IMR-90 (cell line): Measurements from ENCODE around the gene MADCAM1. TPM values are rescaled to one million over a fixed set of nuclear protein-coding genes. Genes with fewer than 3 reads are reported as not detected.

Source experiments
- ATAC-seq: fragments of 200-7000 bp; cut with Tn5 transposase; 2 replicates; pipeline ENCODE4 v1.9.1; 2020; ENCODE audit warnings: low read depth, mild to moderate bottlenecking, moderate library complexity
- BruUV-seq: library from RNA; stranded (reverse); fragments of 400-500 nt; replicated peaks from 2 replicates; lab custom pipeline; 2021; lab: Mats Ljungman, UMichigan
- CTCF ChIA-PET: fragments of 300-600 bp; formaldehyde crosslinking; extraction: SDS; loops from one replicate; lab custom pipeline; 2021; ENCODE audit warnings: antibody characterized with exemption; lab: Yijun Ruan, JAX
- POLR2A ChIA-PET: fragments of 300-600 bp; sonication (Branson Sonifier 250); formaldehyde crosslinking; loops from one replicate; lab custom pipeline; 2022; ENCODE audit warnings: antibody characterized with exemption; ENCODE audit not compliant: unreplicated experiment; lab: Charles Lee
- DNase-seq: peaks from one replicate; pipeline ENCODE4 v3.0.0; 2013
- H2AFZ ChIP-seq: replicated peaks from 2 replicates; pipeline ENCODE3; 2013; ENCODE audit warnings: low read length, mild to moderate bottlenecking; ENCODE audit not compliant: poor library complexity
- H2AK5ac ChIP-seq: 2 replicates; pipeline ENCODE4 v1.6.1; 2013; ENCODE audit warnings: low read depth, low read length, inconsistent platforms
- H2AK9ac ChIP-seq: replicated peaks from 2 replicates; pipeline ENCODE3; 2013; ENCODE audit warnings: mild to moderate bottlenecking, low read depth, low read length, moderate library complexity; ENCODE audit not compliant: poor library complexity
- H2BK120ac ChIP-seq: 2 replicates; pipeline ENCODE4 v1.6.1; 2013; ENCODE audit warnings: low read depth, low read length, inconsistent platforms
- H2BK15ac ChIP-seq: 3 replicates; pipeline ENCODE4 v1.6.1; 2013; ENCODE audit warnings: low read depth, low read length, inconsistent platforms
- H2BK20ac ChIP-seq: 2 replicates; pipeline ENCODE4 v1.6.1; 2013; ENCODE audit warnings: low read depth, mild to moderate bottlenecking, inconsistent platforms, low read length, moderate library complexity
- H2BK5ac ChIP-seq: 2 replicates; pipeline ENCODE4 v1.6.1; 2013; ENCODE audit warnings: mild to moderate bottlenecking, low read depth, low read length, inconsistent platforms; ENCODE audit not compliant: poor library complexity, severe bottlenecking
- H3K14ac ChIP-seq: replicated peaks from 2 replicates; pipeline ENCODE4 v1.6.1; 2013; ENCODE audit warnings: low read depth, low read length, inconsistent platforms
- H3K18ac ChIP-seq: 2 replicates; pipeline ENCODE4 v1.6.1; 2013; ENCODE audit warnings: low read depth, low read length, control low read depth
- H3K23ac ChIP-seq: 2 replicates; pipeline ENCODE4 v1.6.1; 2013; ENCODE audit warnings: low read depth, low read length, inconsistent platforms
- H3K27ac ChIP-seq: 2 replicates; pipeline ENCODE4 v1.5.1; 2013; ENCODE audit warnings: mild to moderate bottlenecking, control low read depth, low read length; ENCODE audit not compliant: insufficient read depth
- H3K27me3 ChIP-seq: 2 replicates; pipeline ENCODE4 v1.6.1; 2013; ENCODE audit warnings: low read length; ENCODE audit not compliant: control insufficient read depth, insufficient read depth
- H3K36me3 ChIP-seq: 2 replicates; pipeline ENCODE4 v1.6.1; 2013; ENCODE audit warnings: low read length, mixed read lengths; ENCODE audit not compliant: control insufficient read depth, insufficient read depth
- H3K4ac ChIP-seq: 2 replicates; pipeline ENCODE4 v1.6.1; 2013; ENCODE audit warnings: low read depth, low read length, inconsistent platforms
- H3K4me1 ChIP-seq: 2 replicates; pipeline ENCODE4 v1.6.1; 2013; ENCODE audit warnings: low read length, mixed read lengths; ENCODE audit not compliant: control insufficient read depth, insufficient read depth
- H3K4me2 ChIP-seq: 2 replicates; pipeline ENCODE4 v1.6.1; 2013; ENCODE audit warnings: low read depth, mild to moderate bottlenecking, control low read depth, low read length, moderate library complexity
- H3K4me3 ChIP-seq: 2 replicates; pipeline ENCODE4 v1.5.1; 2013; ENCODE audit warnings: low read depth, mild to moderate bottlenecking, control low read depth, low read length, moderate library complexity; ENCODE audit not compliant: insufficient read depth
- H3K56ac ChIP-seq: 2 replicates; pipeline ENCODE4 v1.6.1; 2013; ENCODE audit warnings: low read length, inconsistent platforms; ENCODE audit not compliant: insufficient read depth; ENCODE audit errors: extremely low read depth
- H3K79me1 ChIP-seq, 2 experiments: 2 replicates each; pipeline ENCODE4 v1.6.1; 2013; ENCODE audit warnings: low read length in 2 of 2, inconsistent platforms in 1 of 2, low read depth in 1 of 2
- H3K9ac ChIP-seq: 2 replicates; pipeline ENCODE4 v1.6.1; 2013; ENCODE audit warnings: low read depth, low read length, control low read depth
- H3K9me1 ChIP-seq: 2 replicates; pipeline ENCODE4 v1.6.1; 2013; ENCODE audit warnings: low read length, inconsistent platforms; ENCODE audit not compliant: insufficient read depth
- H3K9me3 ChIP-seq: 2 replicates; pipeline ENCODE4 v1.6.1; 2013; ENCODE audit warnings: low read length; ENCODE audit not compliant: control insufficient read depth, insufficient read depth
- H4K20me1 ChIP-seq: 2 replicates; pipeline ENCODE4 v1.6.1; 2013; ENCODE audit warnings: low read length, inconsistent platforms; ENCODE audit not compliant: insufficient read depth
- H4K5ac ChIP-seq: 2 replicates; pipeline ENCODE4 v1.6.1; 2013; ENCODE audit warnings: mild to moderate bottlenecking, low read depth, low read length, control low read depth
- H4K8ac ChIP-seq, 2 experiments: 2 replicates each; pipeline ENCODE4 v1.6.1; 2013; ENCODE audit warnings: low read depth in 2 of 2, low read length in 2 of 2, control low read depth in 1 of 2, inconsistent platforms in 1 of 2
- H4K91ac ChIP-seq: 2 replicates; pipeline ENCODE4 v1.6.1; 2013; ENCODE audit warnings: low read depth, low read length, inconsistent platforms; ENCODE audit not compliant: insufficient read depth
- MAZ ChIP-seq: IDR thresholded peaks from 2 replicates; pipeline ENCODE4 v1.6.1; 2012; ENCODE audit warnings: low read depth, mild to moderate bottlenecking, low read length, improper control_type of control experiment, moderate library complexity, borderline replicate concordance
- WGBS, 2 experiments: methylation state at CpG; one replicate each; pipeline versions ENCODE4 v1.1.5 to v1.1.7; 2013; ENCODE audit warnings: missing lambda C conversion rate in 2 of 2; ENCODE audit not compliant: insufficient read length in 1 of 2; ENCODE audit errors: extremely low coverage in 2 of 2; 5-methylcytosine and 5-hydroxymethylcytosine counted together
- dilution Hi-C: fragments of 300-500 bp; cut with HindIII; formaldehyde crosslinking; loops from one replicate; pipeline ENCODE4 v1.14.3; 2018; ENCODE audit warnings: low sequenced_read_pairs; ENCODE audit not compliant: unreplicated experiment
- in situ Hi-C: fragments of 300-500 bp; cut with MboI; formaldehyde crosslinking; loops from 3 replicates; pipeline ENCODE4 v1.14.3; 2019; ENCODE audit warnings: low sequenced_read_pairs, inconsistent platforms, mixed read lengths
- intact Hi-C: fragments of 100-400 bp; cut with micrococcal nuclease; formaldehyde crosslinking; loops from 2 replicates; pipeline ENCODE4 v1.10.0; 2022
- polyA plus RNA-seq, 3 experiments: library from polyadenylated mRNA; depleted of rRNA; stranded (reverse); fragments of >200 nt; gene quantifications; 2 replicates each; pipeline ENCODE4 v1.2.3, GENCODE V29; 2012; ENCODE audit warnings: low replicate concordance in 1 of 3
- total RNA-seq: library from RNA; depleted of rRNA; stranded (reverse); fragments of >200 nt; gene quantifications from 2 replicates; pipeline ENCODE4 v1.2.3, GENCODE V29; 2012

MADCAM1 gene
- total and polyA plus RNA-seq, 2 of the 4 experiments (the other 2 are of a cell fraction) = 0.24 TPM; not detected in 1

- DNase-seq (no peak), ATAC-seq (no peak)
- Histone ChIP-seq H3K14ac (no peak overlapping the region), H3K23ac (no peak overlapping the region), H3K4me3 (no peak overlapping the region), H2BK15ac (no peak overlapping the region), H3K79me1 (no peaks in the 10 kb centered on the region), H2BK20ac (no peak overlapping the region), H4K8ac (no peak overlapping the region), H3K27ac (no peak overlapping the region), H4K91ac (no peak overlapping the region), H4K20me1 (no peaks in the 10 kb centered on the region), H2BK120ac (no peak overlapping the region), H3K9me1 (no peaks in the 10 kb centered on the region), H2AK9ac (no peak overlapping the region), H3K56ac (no peak overlapping the region), H2AK5ac (no peak overlapping the region), H4K5ac (no peak overlapping the region), H3K9me3 (peaks cover 16% of the 10 kb centered on the region), H3K27me3 (peaks cover 5% of the 10 kb centered on the region), H2AFZ (no peak overlapping the region), H3K9ac (no peak overlapping the region), H3K4ac (no peak overlapping the region), H3K18ac (no peak overlapping the region), H3K4me1 (peaks cover 3% of the 10 kb centered on the region; the same call in 1 of the 2 replicates), H3K4me2 (no peak overlapping the region), H3K36me3 (no peaks in the 10 kb centered on the region), H2BK5ac (no peak overlapping the region)
- in situ Hi-C loops (no loop called here), dilution Hi-C loops (no loop called here), intact Hi-C loops (no loop called here)
- BruUV-seq = no TSS peak
- WGBS, 2 experiments = 91% methylated on average over 23 of the region's 39 CpGs; no CpG with 5 or more reads in 1 of the 2 experiments
- POLR2A ChIA-PET = no interaction called here
- CTCF ChIA-PET = no interaction called here
- TF ChIP-seq MAZ = no peak
These were observed 41.1 kb upstream of the MADCAM1 start for GRCh38 chr19:455031-455705.
